Loucy (cell line): ENCODE data around the gene PPP1R16B.
A peak's percentile ranks its signal among the peaks of the same experiment; 100 is the strongest.

Experiments
- H2AFZ ChIP-seq: fragments of 200-600 bp; sonication (generic); 2 replicates; pipeline ENCODE4 v1.6.0; 2016; ENCODE audit warnings: antibody characterized with exemption, mild to moderate bottlenecking, low read length, moderate library complexity
- H3F3A ChIP-seq: fragments of 200-600 bp; 2 replicates; pipeline ENCODE4 v1.6.0; 2016; ENCODE audit warnings: antibody characterized with exemption, low read depth, mild to moderate bottlenecking
- H3K27me3 ChIP-seq: fragments of 200-600 bp; sonication (generic); 2 replicates; pipeline ENCODE4 v1.6.1; 2014; ENCODE audit warnings: low read length, mild to moderate bottlenecking; ENCODE audit not compliant: insufficient read depth, poor library complexity, severe bottlenecking
- H3K36me3 ChIP-seq: fragments of 200-600 bp; sonication (generic); 2 replicates; pipeline ENCODE4 v1.6.1; 2016; ENCODE audit warnings: low read length; ENCODE audit not compliant: insufficient read depth
- H3K4me1 ChIP-seq: fragments of 200-600 bp; sonication (generic); 2 replicates; pipeline ENCODE4 v1.5.1; 2014; ENCODE audit warnings: low read length, mild to moderate bottlenecking; ENCODE audit not compliant: insufficient read depth, poor library complexity, severe bottlenecking
- H3K4me2 ChIP-seq: fragments of 200-600 bp; sonication (generic); 2 replicates; pipeline ENCODE4 v1.6.0; 2014; ENCODE audit warnings: antibody characterized with exemption, low read length, low read depth, mild to moderate bottlenecking; ENCODE audit not compliant: poor library complexity, severe bottlenecking
- H3K4me3 ChIP-seq: fragments of 200-600 bp; sonication (generic); 2 replicates; pipeline ENCODE4 v1.5.1; 2014; ENCODE audit warnings: low read length, mild to moderate bottlenecking, mixed read lengths; ENCODE audit not compliant: poor library complexity, severe bottlenecking
- H3K79me2 ChIP-seq: fragments of 200-600 bp; sonication (generic); 2 replicates; pipeline ENCODE4 v1.6.1; 2014; ENCODE audit warnings: low read length; ENCODE audit not compliant: insufficient read depth
- H3K9ac ChIP-seq: fragments of 200-600 bp; sonication (generic); 2 replicates; pipeline ENCODE4 v1.6.0; 2014; ENCODE audit warnings: mild to moderate bottlenecking, low read depth, low read length, moderate library complexity; ENCODE audit not compliant: poor library complexity, severe bottlenecking
- H3K9me2 ChIP-seq: fragments of 200-600 bp; sonication (generic); replicated peaks from 2 replicates; pipeline ENCODE4 v1.6.1; 2016; ENCODE audit warnings: low read depth, low read length, mixed read lengths
- H3K9me3 ChIP-seq: fragments of 200-600 bp; sonication (generic); 2 replicates; pipeline ENCODE4 v1.6.1; 2014; ENCODE audit warnings: mild to moderate bottlenecking, antibody characterized with exemption, low read length, low read depth; ENCODE audit not compliant: insufficient read depth
- H4K20me1 ChIP-seq: fragments of 200-600 bp; sonication (generic); 2 replicates; pipeline ENCODE4 v1.6.0; 2014; ENCODE audit warnings: antibody characterized with exemption, low read length, mild to moderate bottlenecking; ENCODE audit not compliant: insufficient read depth, poor library complexity, severe bottlenecking
- EZH2phosphoT487 ChIP-seq: fragments of 200-600 bp; IDR thresholded peaks from 2 replicates; pipeline ENCODE4 v1.6.1; 2018; ENCODE audit warnings: antibody characterized with exemption, mild to moderate bottlenecking, moderate library complexity, borderline replicate concordance
- TF ChIP-seq, protein P1 (sequence below): fragments of 200-600 bp; sonication (generic); conservative IDR thresholded peaks from 2 replicates; pipeline ENCODE4 v1.5.1; 2014; ENCODE audit warnings: mild to moderate bottlenecking, antibody characterized with exemption, low read length

Gene PPP1R16B

DNA sequence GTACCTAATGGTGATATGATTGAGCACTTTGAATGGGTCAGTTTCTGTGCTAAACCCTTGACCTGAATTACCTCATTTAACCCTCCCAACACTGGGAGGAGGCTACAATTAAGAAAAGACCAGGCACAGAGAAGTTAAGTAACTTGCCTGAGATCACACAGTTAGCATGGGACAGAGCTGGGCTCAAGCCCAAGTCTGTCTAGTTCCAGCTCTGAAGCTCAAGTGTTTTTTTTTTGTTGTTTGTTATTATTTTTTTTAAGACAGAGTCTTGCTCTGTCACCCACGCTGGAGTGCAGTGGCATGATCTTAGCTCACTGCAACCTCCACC lies 124.7 kb downstream of the PPP1R16B start:
- Histone ChIP-seq H3K9me3 (no peaks in the 10 kb centered on the region), H3K4me3 (peak overlapping the region; percentile 87), H3K4me2 (peak overlapping the region; percentile 96), H4K20me1 (peaks cover 54% of the 10 kb centered on the region), H3K36me3 (no peaks in the 10 kb centered on the region), H3F3A (no peaks in the 10 kb centered on the region), H3K9ac (peak overlapping the region; percentile 97), H3K79me2 (peaks cover 90% of the 10 kb centered on the region), H3K9me2 (no peaks in the 10 kb centered on the region), H3K4me1 (peaks cover 56% of the 10 kb centered on the region), H2AFZ (no peak overlapping the region), H3K27me3 (peaks cover 8% of the 10 kb centered on the region)
- TF ChIP-seq, protein P1, sequence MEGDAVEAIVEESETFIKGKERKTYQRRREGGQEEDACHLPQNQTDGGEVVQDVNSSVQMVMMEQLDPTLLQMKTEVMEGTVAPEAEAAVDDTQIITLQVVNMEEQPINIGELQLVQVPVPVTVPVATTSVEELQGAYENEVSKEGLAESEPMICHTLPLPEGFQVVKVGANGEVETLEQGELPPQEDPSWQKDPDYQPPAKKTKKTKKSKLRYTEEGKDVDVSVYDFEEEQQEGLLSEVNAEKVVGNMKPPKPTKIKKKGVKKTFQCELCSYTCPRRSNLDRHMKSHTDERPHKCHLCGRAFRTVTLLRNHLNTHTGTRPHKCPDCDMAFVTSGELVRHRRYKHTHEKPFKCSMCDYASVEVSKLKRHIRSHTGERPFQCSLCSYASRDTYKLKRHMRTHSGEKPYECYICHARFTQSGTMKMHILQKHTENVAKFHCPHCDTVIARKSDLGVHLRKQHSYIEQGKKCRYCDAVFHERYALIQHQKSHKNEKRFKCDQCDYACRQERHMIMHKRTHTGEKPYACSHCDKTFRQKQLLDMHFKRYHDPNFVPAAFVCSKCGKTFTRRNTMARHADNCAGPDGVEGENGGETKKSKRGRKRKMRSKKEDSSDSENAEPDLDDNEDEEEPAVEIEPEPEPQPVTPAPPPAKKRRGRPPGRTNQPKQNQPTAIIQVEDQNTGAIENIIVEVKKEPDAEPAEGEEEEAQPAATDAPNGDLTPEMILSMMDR = no peak
- TF ChIP-seq EZH2phosphoT487 = no peak

DNA sequence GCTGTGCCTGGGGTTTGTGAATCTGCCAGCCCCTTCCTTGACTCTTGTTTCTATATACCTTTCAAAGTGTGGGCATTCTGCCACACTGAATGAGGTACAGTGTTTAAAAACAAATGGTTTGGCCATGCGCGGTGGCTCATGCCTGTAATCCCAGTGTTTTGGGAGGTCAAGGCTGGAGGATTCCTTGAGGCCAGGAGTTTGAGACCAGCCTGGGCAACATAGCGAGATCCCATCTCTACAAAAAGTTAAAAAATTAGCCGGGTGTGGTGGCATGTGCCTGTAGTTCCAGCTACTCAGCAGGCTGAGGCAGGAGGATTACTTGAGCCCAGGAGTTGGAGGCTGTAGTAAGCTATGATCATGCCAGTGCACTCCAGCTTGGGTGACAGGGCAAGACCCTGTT lies 126.5 kb downstream of the PPP1R16B start:
- Histone ChIP-seq H3K4me3 (peak overlapping the region; percentile 87), H3F3A (no peaks in the 10 kb centered on the region), H2AFZ (no peak overlapping the region), H3K9ac (peak overlapping the region; percentile 47), H3K79me2 (peaks cover 100% of the 10 kb centered on the region), H3K9me2 (no peaks in the 10 kb centered on the region), H3K4me2 (peak overlapping the region; percentile 96), H3K27me3 (peaks cover 3% of the 10 kb centered on the region), H3K9me3 (no peaks in the 10 kb centered on the region), H3K36me3 (peaks cover 11% of the 10 kb centered on the region; the same call in 1 of the 2 replicates), H3K4me1 (peaks cover 74% of the 10 kb centered on the region), H4K20me1 (peaks cover 68% of the 10 kb centered on the region)
- TF ChIP-seq EZH2phosphoT487 = no peak
- TF ChIP-seq, protein P1 = no peak

DNA sequence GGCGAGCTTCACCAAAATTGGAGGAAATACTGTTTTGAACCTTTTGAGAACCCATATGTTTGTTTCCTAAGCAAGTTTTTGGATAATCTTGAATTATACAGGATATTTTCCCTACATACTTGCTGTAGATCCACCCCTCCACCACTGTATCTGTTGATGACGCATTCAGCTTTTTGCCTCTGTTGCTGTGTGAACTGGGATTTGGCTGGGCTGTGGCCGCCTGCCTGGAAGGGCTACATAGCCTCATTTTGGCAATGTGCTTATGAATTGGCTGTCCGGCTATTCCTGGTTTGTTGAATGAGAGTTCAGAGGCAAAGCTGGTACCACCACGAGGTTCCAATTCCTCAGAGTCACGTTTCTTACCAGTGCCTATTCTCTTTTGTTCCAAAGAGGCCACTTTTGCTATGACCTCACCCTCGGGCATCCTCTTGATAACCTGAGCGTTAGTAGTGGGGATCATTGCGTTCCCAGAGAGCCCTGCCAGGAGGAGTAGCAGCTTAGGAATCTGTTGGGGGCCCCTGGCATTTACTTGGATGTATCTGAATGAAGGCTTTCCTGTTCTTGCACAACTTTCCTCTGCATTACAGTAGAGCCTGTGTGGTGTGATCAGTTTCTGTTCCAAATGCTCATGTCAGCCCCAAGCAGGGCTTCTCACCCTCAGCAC lies 127.1 kb downstream of the PPP1R16B start:
- TF ChIP-seq EZH2phosphoT487 = no peak
- TF ChIP-seq, protein P1 = no peak
- H3K4me2 ChIP-seq = peak overlapping the region; percentile 96
- peaks cover 16% of the 10 kb centered on the region; the same call in 1 of the 2 replicates for H3K36me3 ChIP-seq
- H3K9me2 ChIP-seq = no peaks in the 10 kb centered on the region
- peaks cover 77% of the 10 kb centered on the region for H3K4me1 ChIP-seq
- no peak overlapping the region for H2AFZ ChIP-seq
- H3K4me3 ChIP-seq = peak overlapping the region; percentile 87
- H3K27me3 ChIP-seq = no peaks in the 10 kb centered on the region
- peaks cover 100% of the 10 kb centered on the region for H3K79me2 ChIP-seq
- no peaks in the 10 kb centered on the region for H3F3A ChIP-seq
- no peaks in the 10 kb centered on the region for H3K9me3 ChIP-seq
- H4K20me1 ChIP-seq = peaks cover 70% of the 10 kb centered on the region
- H3K9ac ChIP-seq = peak overlapping the region; percentile 47
